ENCODE measurements around the gene ADGRD1.

- TF ChIP-seq, protein P1, sequence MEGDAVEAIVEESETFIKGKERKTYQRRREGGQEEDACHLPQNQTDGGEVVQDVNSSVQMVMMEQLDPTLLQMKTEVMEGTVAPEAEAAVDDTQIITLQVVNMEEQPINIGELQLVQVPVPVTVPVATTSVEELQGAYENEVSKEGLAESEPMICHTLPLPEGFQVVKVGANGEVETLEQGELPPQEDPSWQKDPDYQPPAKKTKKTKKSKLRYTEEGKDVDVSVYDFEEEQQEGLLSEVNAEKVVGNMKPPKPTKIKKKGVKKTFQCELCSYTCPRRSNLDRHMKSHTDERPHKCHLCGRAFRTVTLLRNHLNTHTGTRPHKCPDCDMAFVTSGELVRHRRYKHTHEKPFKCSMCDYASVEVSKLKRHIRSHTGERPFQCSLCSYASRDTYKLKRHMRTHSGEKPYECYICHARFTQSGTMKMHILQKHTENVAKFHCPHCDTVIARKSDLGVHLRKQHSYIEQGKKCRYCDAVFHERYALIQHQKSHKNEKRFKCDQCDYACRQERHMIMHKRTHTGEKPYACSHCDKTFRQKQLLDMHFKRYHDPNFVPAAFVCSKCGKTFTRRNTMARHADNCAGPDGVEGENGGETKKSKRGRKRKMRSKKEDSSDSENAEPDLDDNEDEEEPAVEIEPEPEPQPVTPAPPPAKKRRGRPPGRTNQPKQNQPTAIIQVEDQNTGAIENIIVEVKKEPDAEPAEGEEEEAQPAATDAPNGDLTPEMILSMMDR (IDR thresholded peaks at IDR 0.05): no peak
- TF ChIP-seq POLR2A (IDR thresholded peaks at IDR 0.05): no peak
Observed at GRCh38 chr12:131136539-131136872, 182.8 kb downstream of the ADGRD1 start.
